ENCODE data around the gene INTS11.
A peak's percentile ranks its signal among the peaks of the same experiment; 100 is the strongest.

INTS11 gene

GRCh38 chr1:1343811-1344421, 19.5 kb upstream of the INTS11 start:
- no peak for DNase-seq

DNA sequence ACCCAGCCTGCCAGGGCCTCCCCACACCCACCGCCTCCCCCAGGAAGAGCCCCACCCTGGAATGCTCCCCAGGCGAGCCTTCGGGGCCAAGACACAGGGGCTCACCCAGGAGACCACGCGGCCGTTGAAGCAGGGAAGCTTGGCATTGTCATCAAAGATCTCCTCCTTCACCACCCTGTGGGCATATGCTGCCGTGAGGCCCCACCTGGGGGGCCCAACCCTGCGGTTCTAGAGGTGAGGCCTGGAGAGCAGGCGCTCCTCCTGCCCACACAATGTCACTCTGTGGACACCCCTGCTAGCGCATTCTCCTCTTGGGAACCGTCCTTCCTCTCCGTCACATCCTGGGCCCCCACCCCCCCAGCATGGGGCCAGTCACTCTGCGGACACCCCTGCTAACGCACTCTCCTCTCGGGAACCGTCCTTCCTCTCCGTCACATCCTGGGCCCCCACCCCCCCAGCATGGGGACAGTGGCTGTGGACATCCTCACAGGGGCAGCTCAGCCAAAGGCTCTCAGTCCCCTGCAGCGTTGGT, 18.2 kb upstream of the INTS11 start:
- no peak for DNase-seq

GRCh38 chr1:1342061-1342562, 17.7 kb upstream of the INTS11 start:
- no peak for DNase-seq

DNA sequence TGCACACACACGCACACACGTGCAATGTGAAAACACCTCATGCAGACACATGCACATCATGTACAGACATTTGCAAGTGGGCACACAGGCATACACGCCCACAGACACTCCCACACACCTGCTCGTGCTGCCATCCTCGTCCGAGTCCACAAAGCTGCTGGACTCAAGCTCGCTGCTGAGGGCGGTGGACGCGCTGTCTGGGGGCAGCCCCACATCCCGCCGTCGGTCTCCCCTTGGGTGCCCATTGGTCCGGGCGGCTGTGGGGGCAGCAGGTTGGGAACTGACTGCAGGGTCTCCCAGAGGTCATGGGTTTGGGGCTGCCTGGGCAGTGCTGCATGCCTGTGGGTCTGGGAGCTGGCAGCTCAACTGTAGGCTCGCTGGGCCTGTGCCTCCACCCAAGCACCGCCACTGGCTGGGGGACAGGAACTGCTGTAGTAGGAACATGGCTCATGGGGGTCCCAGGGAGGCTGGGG, 17.1 kb upstream of the INTS11 start:
- DNase-seq: no peak

DNA sequence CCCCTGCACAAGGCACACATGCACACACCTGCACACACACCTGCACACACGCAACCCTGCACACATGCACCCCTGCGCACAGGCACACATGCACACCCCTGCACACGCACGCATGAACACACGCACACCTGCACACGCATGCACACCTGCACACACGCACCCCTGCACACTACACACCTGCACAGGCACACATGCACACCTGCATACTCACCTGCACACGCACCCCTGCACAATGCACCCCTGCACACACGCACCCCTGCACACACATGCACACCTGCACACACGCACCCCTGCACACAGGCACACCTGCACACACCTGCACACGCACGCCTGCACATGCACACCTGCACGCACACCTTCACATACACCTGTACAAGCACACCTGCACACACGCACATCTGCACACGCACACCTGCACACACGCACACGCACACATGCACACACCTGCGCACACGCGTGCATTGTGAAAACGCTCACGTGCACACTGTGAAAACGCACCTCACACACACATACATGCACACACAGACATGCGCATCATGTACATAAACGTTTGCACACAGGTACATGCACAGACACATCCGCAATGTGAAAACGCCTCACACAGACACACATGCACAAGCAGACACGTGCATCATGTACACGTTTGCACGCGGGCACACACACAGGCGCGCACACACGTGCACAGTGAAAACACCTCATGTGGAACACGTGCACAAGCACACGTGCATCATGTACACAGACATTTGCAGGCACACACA, 16.5 kb upstream of the INTS11 start:
- no peak for DNase-seq

GRCh38 chr1:1340185-1340584, 15.7 kb upstream of the INTS11 start:
- no peak for DNase-seq

GRCh38 chr1:1338278-1338677, 13.8 kb upstream of the INTS11 start:
- no peak for DNase-seq

DNA sequence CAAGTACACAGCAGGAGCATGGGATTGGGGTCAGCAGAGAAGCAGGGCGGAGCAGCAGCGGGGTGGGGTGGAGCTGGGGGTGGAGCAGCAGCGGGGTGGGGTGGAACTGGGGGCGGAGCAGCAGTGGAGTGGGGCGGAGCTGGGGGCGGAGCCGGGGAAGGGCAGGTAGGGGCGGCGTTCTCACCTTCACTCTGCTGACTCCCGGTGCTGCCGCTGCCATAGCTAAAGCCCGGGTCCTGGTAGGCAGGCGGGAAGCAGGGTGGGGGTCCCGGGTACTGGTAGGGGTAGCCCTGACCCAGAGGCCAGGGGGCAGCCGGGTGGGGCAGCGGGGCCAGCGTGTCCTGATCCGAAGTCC, 13.3 kb upstream of the INTS11 start:
- DNase-seq: no peak

- DNase-seq: no peak
These were observed 12.7 kb upstream of the INTS11 start for GRCh38 chr1:1336931-1337792.

DNA sequence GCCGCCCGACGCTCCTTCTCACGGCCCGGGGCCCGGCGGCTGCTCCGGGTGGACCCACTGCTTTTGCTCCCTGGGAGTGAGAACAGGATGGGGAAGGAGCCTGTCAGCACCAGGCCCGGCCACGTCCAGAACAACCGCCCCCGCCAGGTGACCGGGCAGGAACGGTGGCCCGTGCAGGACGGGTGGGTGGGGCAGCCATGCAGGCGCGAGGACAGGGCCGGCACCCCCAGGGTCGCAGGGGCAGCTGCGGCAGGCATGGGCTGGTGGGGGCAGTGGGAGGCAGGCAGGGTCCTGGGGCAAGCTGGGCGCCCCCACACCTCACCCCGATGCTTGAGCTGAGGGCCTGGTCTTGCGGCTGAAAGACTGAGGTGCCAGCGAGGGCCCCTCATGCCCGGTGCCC, 12.0 kb upstream of the INTS11 start:
- DNase-seq: no peak

- DNase-seq: no peak
These were observed 11.4 kb upstream of the INTS11 start for GRCh38 chr1:1335792-1336248.

GRCh38 chr1:1335283-1335682, 10.8 kb upstream of the INTS11 start:
- no peak for DNase-seq

- DNase-seq: no peak
These were observed 10.4 kb upstream of the INTS11 start for GRCh38 chr1:1334835-1335234.

- DNase-seq: no peak
These were observed 9.2 kb upstream of the INTS11 start for GRCh38 chr1:1333551-1334241.

- no peak for DNase-seq
These were observed 8.5 kb upstream of the INTS11 start for GRCh38 chr1:1332774-1333480.

DNA sequence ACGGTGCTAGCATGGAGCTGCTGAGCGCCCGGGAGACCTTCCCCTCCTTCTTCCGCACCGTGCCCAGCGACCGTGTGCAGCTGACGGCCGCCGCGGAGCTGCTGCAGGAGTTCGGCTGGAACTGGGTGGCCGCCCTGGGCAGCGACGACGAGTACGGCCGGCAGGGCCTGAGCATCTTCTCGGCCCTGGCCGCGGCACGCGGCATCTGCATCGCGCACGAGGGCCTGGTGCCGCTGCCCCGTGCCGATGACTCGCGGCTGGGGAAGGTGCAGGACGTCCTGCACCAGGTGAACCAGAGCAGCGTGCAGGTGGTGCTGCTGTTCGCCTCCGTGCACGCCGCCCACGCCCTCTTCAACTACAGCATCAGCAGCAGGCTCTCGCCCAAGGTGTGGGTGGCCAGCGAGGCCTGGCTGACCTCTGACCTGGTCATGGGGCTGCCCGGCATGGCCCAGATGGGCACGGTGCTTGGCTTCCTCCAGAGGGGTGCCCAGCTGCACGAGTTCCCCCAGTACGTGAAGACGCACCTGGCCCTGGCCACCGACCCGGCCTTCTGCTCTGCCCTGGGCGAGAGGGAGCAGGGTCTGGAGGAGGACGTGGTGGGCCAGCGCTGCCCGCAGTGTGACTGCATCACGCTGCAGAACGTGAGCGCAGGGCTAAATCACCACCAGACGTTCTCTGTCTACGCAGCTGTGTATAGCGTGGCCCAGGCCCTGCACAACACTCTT, 7.7 kb upstream of the INTS11 start:
- no peak for DNase-seq

DNA sequence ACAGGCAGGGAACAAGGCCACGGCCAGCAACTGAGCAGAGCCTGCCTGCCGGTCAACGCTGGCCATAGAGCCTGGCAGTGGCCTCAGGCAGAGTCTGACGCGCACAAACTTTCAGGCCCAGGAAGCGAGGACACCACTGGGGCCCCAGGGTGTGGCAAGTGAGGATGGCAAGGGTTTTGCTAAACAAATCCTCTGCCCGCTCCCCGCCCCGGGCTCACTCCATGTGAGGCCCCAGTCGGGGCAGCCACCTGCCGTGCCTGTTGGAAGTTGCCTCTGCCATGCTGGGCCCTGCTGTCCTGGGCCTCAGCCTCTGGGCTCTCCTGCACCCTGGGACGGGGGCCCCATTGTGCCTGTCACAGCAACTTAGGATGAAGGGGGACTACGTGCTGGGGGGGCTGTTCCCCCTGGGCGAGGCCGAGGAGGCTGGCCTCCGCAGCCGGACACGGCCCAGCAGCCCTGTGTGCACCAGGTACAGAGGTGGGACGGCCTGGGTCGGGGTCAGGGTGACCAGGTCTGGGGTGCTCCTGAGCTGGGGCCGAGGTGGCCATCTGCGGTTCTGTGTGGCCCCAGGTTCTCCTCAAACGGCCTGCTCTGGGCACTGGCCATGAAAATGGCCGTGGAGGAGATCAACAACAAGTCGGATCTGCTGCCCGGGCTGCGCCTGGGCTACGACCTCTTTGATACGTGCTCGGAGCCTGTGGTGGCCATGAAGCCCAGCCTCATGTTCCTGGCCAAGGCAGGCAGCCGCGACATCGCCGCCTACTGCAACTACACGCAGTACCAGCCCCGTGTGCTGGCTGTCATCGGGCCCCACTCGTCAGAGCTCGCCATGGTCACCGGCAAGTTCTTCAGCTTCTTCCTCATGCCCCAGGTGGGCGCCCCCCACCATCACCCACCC, 6.9 kb upstream of the INTS11 start, which contains the start of gene TAS1R3:
Gene TAS1R3 (plus strand): TSS at position 213 of the 898 bp plus-strand sequence. CDS start 66 bp downstream, at position 279.
- peak; percentile 58 for DNase-seq

DNA sequence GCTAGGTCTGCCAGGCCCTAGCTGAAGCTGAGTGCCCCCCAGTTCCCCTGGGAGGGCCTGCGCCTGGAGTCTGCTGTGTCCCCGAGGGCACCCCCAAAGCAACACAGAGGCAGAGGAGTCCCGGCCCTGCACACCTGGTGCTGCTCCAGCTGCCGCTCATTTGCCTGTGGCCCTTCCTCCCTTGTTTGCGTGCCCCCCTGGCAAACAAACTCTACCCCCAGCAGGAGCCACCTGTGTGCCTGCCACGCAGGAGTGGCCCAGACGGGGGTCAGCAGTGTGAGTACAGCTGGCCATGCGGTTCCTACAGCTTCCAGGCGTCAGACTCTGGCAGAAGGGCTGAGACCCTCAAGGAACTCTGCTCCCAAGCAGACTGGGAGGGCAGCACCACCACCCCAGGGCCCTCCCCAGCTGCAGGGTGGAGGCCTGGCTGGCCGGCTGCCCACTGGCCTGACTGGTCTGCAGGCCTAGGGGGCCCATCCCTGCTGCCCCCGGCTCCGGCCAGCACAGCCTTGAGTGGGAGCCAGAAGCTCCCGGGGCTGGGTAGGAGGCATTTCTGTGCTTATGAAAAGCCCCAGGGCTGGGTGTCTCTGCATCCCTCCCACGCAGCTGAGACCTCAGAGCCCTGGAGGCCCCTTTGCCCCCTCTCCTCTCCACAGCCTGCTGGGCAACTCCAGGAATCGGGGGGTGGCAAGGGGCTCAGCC, 6.1 kb upstream of the INTS11 start:
- DNase-seq: peak; percentile 58

All from T1000 (cell line).